Activated effector memory CD4-positive, alpha-beta T cell treated with Interleukin-2 at 50 U/mL for 16 hours (primary cell): ENCODE data around the gene MYO10.
"Not testable (repeated sequence)": the region's sequence is repeated elsewhere in the genome, so short reads cannot be mapped to it uniquely, and the experiment has no call there.

Experiments used
- DNase-seq: peaks from one replicate; pipeline ENCODE4 v3.0.0-alpha.2; 2020

Gene MYO10

GRCh38 chr5:16773991-16774390, 162.1 kb downstream of the MYO10 start:
- DNase-seq: no peak

GRCh38 chr5:16772556-16772955, 163.5 kb downstream of the MYO10 start:
- DNase-seq: no peak

GRCh38 chr5:16768184-16768583, 167.9 kb downstream of the MYO10 start:
- DNase-seq: no peak

GRCh38 chr5:16763211-16763610, 172.9 kb downstream of the MYO10 start:
- no peak for DNase-seq

- DNase-seq: no peak
Measured at GRCh38 chr5:16759147-16759773, 176.8 kb downstream of the MYO10 start.

GRCh38 chr5:16757989-16758501, 178.0 kb downstream of the MYO10 start:
- no peak for DNase-seq

DNA sequence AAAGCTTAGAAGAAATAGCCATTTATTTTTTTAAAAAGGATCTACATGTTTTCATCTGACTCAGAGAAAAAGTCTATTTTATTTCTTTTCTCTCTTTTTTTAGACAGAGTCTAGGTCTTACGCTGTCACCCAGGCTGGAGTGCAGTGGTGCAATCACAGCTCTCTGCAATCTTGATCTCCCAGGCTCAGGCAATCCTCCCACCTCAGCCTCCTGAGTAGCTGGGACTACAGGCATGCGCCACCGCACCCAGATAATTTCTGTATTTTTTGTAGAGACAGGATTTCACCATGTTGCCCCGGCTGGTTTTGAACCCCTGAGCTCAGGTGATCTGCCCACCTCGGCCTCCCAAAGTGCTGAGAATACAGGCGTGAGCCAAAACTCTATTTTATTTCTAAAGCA, 178.5 kb downstream of the MYO10 start:
- DNase-seq: not testable (repeated sequence)

DNA sequence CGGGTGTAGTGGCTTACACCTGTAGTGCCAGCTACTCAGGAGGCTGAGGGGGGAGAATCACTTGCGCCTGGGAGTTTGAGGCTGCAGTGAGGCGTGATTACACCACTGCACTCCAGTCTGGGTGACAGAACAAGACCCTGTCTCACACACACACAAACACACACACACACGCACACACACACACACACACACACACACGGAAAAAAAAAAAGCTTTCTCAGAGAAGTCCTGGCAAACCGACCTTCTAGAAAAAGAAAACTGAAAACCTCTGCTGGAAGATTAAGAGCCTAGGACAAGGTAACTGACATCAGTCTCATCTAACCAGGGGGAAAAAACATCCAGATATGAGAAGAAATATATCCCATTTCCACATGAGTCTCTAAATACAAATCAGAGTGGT, 178.9 kb downstream of the MYO10 start:
- no peak for DNase-seq

DNA sequence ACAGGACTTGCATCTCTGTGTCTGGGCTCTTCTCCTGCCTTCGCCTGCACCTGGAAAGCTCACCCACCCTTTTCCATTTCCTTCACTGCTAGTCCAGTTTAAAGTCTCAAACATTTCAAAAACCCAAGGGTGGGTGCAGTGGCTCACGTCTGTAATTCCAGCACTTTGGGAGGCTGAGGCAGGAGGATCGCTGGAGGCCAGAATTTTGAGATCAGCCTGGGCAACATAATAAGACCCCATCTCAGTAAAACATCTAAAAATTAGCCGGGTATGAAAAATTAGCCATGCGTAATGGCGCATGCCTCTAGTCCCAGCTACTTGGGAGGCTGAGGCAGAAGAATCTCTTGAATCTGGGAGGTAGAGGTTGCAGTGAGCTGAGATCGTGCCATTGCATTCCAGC, 179.4 kb downstream of the MYO10 start:
- no peak for DNase-seq

- DNase-seq: no peak
Measured at GRCh38 chr5:16755641-16756040, 180.4 kb downstream of the MYO10 start.

- no peak for DNase-seq
Measured at GRCh38 chr5:16754601-16755000, 181.5 kb downstream of the MYO10 start.

DNA sequence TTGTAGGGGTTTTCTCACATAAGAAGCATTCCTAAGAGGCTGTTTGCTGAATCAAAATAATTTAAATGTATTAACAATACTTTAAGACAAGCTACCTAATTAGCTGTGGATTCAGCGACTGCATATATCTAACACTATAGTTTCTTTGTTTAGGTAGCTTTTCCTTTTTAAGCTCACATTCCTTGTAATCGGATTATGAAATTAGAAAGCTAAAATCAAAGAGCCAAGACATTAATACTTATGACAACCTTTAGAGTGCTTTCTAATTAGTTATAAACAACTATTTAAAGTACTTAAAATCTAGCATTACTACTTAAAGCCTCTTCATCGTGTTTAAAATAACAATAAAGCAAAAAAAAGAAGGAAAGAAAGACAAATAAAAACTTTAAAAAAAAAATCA, 182.0 kb downstream of the MYO10 start:
- no peak for DNase-seq

DNA sequence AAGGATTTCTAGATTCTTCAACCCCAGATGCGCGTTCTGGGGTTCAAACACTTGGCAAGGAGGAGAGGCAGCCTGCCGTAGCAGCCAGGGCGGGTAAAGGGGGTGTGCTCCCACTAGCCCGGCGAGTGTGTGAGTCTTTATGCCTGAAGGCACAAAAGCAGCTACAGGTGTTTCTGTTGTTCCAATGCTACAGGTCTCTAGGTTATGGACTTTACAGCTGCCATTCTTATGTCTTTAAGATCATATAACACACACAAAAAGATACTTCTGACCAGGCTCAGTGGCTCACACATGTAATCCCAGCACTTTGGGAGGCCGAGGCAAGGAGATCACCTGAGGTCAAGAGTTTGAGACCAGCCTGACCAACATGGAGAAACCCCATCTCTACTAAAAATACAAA, 185.6 kb downstream of the MYO10 start:
- DNase-seq: no peak

GRCh38 chr5:16749626-16750025, 186.5 kb downstream of the MYO10 start:
- DNase-seq: no peak

DNA sequence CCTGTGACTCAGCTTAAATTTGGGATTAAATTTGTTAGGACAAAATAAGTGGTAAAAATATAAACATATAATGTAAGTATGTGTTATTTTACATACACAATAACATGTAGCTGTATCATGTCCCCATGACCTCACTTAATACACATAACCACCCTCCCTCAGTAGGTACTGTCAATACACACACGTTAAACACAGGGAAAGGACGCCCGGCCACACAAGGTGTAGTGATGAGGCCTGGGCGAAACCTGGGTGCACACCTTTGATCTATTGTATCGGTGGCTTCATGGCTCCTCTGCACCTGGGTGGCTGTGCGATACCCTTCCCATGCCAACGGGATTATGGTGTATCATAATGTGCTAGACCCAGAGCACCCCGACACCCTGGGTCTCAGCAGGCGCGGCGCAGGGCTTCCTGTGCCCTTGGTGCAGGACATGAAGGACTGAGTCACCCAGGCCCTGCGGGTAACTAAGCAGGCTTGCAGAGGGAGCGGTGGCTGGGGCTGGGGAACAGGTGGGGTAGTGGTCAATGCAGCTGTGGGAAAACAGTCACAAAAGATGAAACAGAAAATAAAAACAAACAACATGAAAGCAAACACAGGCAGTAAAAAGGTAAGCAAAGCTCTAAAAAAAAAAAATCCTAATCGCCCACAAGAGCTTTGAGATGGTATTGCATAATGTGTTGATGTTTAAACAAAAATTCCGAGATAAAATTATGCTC, 191.8 kb downstream of the MYO10 start:
- no peak for DNase-seq

DNA sequence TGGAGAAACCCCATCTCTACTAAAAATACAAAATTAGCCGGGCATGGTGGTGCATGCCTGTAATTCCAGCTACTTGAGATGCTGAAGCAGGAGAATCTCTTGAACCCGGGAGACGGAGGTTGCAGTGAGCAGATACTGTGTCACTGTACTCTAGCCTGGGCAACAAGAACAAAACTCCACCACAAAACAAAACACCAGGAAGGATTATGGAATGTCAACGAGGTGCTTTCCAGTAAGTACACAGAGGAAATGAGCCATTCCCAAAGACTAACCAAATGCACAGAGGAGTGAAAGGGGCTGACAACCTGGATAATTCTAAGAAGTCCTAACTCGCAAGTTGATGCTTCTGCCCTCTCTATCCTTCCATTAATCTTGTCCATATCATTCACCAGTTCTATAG, 193.2 kb downstream of the MYO10 start:
- DNase-seq: no peak

DNA sequence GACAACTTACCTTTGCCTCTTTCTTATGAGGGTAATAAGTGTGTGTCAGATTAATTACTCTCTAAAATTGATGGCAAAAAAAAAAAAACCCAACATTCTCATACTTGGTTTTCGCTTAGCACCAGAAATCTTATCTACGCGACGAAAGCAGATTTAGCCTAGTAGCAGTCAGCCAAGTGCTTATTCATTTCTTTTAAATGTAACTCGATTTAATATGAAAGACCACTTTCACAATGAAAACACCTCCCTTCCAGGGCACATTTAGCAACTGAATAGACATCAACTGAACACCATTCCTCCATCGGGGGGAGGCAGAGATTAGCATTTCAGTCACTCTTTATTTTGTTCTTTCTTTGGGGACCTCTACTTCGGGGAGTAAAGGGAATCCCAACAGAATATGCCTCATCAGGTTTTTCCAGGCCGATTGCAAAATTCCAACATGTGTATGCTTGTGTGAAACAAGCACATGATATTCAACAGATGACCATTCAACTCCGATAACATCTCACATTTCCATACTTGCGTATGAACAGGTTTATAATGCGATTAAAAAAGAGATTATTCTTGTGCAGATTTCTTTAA, 195.2 kb downstream of the MYO10 start:
- no peak for DNase-seq

DNA sequence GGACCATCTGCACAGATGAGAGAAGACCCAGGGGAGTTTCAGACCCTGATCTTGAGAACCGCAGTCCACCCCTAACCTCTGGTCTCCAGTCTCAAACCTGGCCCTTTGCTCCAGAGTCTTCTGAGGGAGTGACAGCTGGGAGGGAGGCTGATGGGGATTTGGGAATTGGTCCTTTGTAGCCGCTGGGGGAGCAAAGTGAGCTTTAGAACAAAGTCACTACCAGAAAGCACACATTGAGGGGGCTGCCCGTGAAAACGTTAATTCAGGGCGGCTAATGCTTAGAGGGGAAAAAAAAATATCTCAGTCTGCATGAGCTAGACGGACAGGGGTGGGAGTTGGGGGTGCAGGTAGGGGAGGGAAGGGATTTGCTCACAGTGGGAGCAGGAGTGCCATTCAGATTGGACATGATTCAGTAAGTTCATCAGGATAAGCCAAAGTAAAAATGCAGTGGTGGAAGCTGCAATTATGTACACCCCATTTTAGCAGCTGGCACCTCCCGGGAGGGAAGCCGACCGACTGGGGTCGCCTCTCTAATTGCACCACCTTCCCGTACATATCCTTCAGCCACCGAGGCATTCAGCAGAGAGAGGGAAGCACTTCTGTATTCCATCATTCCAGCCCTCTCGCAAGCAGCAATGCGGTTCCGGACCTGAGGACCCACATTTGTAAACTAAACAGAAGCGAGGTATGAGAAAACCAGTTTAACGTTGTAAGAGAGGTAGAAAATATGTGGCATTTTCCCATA, 195.8 kb downstream of the MYO10 start:
- DNase-seq: no peak

DNA sequence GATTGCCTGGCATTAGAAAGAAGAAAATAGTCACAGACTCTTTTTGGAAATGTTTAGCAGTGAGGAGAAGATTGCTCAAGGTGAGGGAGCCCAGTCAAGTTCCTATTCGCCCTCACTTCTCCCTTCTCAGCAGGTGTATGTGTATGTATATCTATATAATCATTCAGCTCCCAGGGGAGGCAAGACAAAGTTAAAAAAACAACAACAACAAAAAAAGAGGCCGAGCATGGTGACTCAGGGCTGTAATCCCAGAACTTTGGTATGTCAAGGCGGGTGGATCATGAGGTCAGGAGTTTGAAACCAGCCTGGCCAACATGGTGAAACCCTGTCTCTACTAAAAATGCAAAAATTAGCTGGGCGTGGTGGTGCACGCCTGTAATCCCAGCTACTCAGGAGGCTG, 197.7 kb downstream of the MYO10 start:
- DNase-seq: not testable (repeated sequence)

DNA sequence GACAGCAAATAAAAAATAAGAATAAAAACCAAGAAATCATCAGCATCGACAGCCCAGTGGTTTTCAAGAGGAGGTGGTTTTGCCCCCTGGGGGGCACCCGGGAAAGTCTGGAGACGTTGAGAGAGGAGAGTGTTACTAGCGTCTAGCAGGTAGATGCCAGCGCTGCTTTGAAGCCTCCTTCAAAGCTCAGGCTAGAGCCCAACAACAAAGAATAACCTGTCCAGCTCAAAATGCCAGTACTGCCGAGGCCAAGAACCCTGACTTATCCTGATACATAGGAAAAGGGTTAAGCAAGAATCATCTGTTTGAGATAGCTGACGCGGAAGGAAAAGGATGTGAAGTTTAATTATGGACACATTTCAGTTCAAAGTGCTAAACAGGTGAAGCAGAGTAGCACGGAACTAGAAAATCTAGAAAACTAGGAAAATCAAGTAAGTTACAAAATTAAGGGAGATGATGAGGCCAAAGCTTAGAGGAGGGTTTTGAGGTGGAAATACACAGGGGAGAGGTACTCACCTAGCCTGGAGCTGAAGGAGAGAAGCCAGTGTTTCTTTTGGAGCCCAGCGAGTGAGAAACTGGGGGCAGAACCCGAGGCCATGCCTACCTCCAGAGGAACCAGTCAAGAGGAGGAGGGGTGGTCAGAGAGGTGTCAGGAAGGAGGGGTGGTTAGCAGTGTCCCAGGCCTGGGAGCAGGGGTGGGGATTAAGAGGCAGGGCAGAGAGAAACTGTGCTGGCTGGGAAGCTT, 198.3 kb downstream of the MYO10 start:
- DNase-seq: no peak

DNA sequence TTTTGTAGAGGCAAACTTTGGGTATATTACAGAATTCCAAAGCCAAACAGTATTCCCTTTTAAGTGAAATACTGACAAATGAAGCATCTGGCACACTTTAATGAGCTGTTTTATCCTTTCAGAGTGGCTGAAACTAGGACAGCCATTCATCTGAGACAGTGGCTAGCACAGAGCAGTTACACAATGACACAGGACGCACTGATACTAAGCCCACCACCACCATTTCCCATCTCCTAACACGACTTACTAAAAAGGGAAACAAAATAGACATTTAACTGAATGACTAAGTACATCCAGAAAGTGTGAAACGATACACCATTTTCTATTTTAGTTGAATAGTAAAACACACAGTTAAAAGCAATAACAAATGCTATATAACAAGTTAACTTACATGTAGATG, 198.9 kb downstream of the MYO10 start:
- DNase-seq: no peak

- DNase-seq: no peak
Measured at GRCh38 chr5:16736158-16736995, 199.7 kb downstream of the MYO10 start.
